Nephron (organoid): ENCODE data around the gene CFAP70.

ENCODE experiments used
- H3K27ac Mint-ChIP-seq, 3 experiments: 2 replicates each; pipeline ENCODE4 v1.8.0; 2020; ENCODE audit warnings: mixed read lengths in 3 of 3, mild to moderate bottlenecking in 2 of 3, moderate library complexity in 1 of 3
- H3K27me3 Mint-ChIP-seq: 2 replicates; pipeline ENCODE4 v1.8.0; 2021; ENCODE audit warnings: low read depth, mild to moderate bottlenecking, moderate library complexity, mixed read lengths
- H3K36me3 Mint-ChIP-seq: 2 replicates; pipeline ENCODE4 v1.8.0; 2020; ENCODE audit warnings: low read depth, mixed read lengths
- H3K4me1 Mint-ChIP-seq: 2 replicates; pipeline ENCODE4 v1.8.0; 2020; ENCODE audit warnings: mixed read lengths
- H3K4me3 Mint-ChIP-seq, 3 experiments: 2 replicates each; pipeline ENCODE4 v1.8.0; 2020; ENCODE audit warnings: mild to moderate bottlenecking in 3 of 3, mixed read lengths in 3 of 3, moderate library complexity in 2 of 3
- H3K9me3 Mint-ChIP-seq: 2 replicates; pipeline ENCODE4 v1.8.0; 2020; ENCODE audit warnings: mixed read lengths
- CTCF ChIP-seq, 3 experiments: fragments of 200-600 bp; sonication (generic); IDR thresholded peaks; one replicate each; pipeline ENCODE4 v1.5.0; 2021; ENCODE audit warnings: antibody characterized with exemption in 3 of 3; ENCODE audit not compliant: unreplicated experiment in 3 of 3

Gene CFAP70

GRCh38 chr10:73307203-73307800, 51.4 kb downstream of the CFAP70 start:
- H3K4me3 Mint-ChIP-seq = no peak overlapping the region
- TF ChIP-seq CTCF (IDR thresholded peaks at IDR 0.05; ENCODE audit: unreplicated experiment in 3 of 3) = no peak
- no peaks in the 10 kb centered on the region for H3K4me1 Mint-ChIP-seq
- H3K27ac Mint-ChIP-seq = no peak overlapping the region
- H3K36me3 Mint-ChIP-seq = peaks cover 28% of the 10 kb centered on the region
- peaks cover 6% of the 10 kb centered on the region for H3K27me3 Mint-ChIP-seq
- peaks cover 26% of the 10 kb centered on the region for H3K9me3 Mint-ChIP-seq

- peaks cover 28% of the 10 kb centered on the region for H3K36me3 Mint-ChIP-seq
- peaks cover 6% of the 10 kb centered on the region for H3K27me3 Mint-ChIP-seq
- no peaks in the 10 kb centered on the region for H3K4me1 Mint-ChIP-seq
- TF ChIP-seq CTCF (IDR thresholded peaks at IDR 0.05; ENCODE audit: unreplicated experiment in 3 of 3) = no peak
- peaks cover 26% of the 10 kb centered on the region for H3K9me3 Mint-ChIP-seq
- H3K4me3 Mint-ChIP-seq = no peak overlapping the region
- H3K27ac Mint-ChIP-seq = no peak overlapping the region
These were observed 52.4 kb downstream of the CFAP70 start for GRCh38 chr10:73306171-73306708.

GRCh38 chr10:73296946-73297345, 61.7 kb downstream of the CFAP70 start:
- Mint-ChIP-seq H3K9me3 (no peaks in the 10 kb centered on the region), H3K27ac (no peak overlapping the region), H3K4me3 (no peak overlapping the region), H3K36me3 (no peaks in the 10 kb centered on the region), H3K4me1 (no peaks in the 10 kb centered on the region), H3K27me3 (peaks cover 9% of the 10 kb centered on the region)
- TF ChIP-seq CTCF (IDR thresholded peaks at IDR 0.05; ENCODE audit: unreplicated experiment in 3 of 3) = no peak

GRCh38 chr10:73293461-73293860, 65.2 kb downstream of the CFAP70 start:
- Mint-ChIP-seq H3K27ac (no peak overlapping the region), H3K9me3 (peaks cover 3% of the 10 kb centered on the region), H3K4me1 (no peaks in the 10 kb centered on the region), H3K4me3 (no peak overlapping the region), H3K27me3 (peaks cover 4% of the 10 kb centered on the region), H3K36me3 (peaks cover 12% of the 10 kb centered on the region)
- TF ChIP-seq CTCF (IDR thresholded peaks at IDR 0.05; ENCODE audit: unreplicated experiment in 3 of 3) = no peak

- H3K36me3 Mint-ChIP-seq = peaks cover 12% of the 10 kb centered on the region
- H3K9me3 Mint-ChIP-seq = peaks cover 3% of the 10 kb centered on the region
- TF ChIP-seq CTCF (IDR thresholded peaks at IDR 0.05; ENCODE audit: unreplicated experiment in 3 of 3) = no peak
- H3K27me3 Mint-ChIP-seq = peaks cover 2% of the 10 kb centered on the region
- no peaks in the 10 kb centered on the region for H3K4me1 Mint-ChIP-seq
- no peak overlapping the region for H3K27ac Mint-ChIP-seq
- no peak overlapping the region for H3K4me3 Mint-ChIP-seq
These were observed 68.7 kb downstream of the CFAP70 start for GRCh38 chr10:73289958-73290357.

GRCh38 chr10:73287441-73287840, 71.2 kb downstream of the CFAP70 start:
- Mint-ChIP-seq H3K27me3 (no peaks in the 10 kb centered on the region), H3K36me3 (peaks cover 12% of the 10 kb centered on the region), H3K27ac (no peak overlapping the region), H3K4me3 (no peak overlapping the region), H3K9me3 (peaks cover 3% of the 10 kb centered on the region), H3K4me1 (no peaks in the 10 kb centered on the region)
- no peak for TF ChIP-seq CTCF (IDR thresholded peaks at IDR 0.05; ENCODE audit: unreplicated experiment in 3 of 3)
